PC-3 (cell line): ENCODE results near the gene NTN3. TPM values are rescaled to one million over a fixed set of nuclear protein-coding genes. Genes with fewer than 3 reads are reported as not detected.
"Not testable (repeated sequence)": the region's sequence is repeated elsewhere in the genome, so short reads cannot be mapped to it uniquely, and the experiment has no call there.

Source experiments
- ATAC-seq: fragments of 200-7000 bp; cut with Tn5 transposase; 2 replicates; pipeline ENCODE4 v1.9.1; 2020; ENCODE audit warnings: mild to moderate bottlenecking, moderate library complexity
- BruUV-seq: library from RNA; stranded (reverse); fragments of 400-500 nt; replicated peaks from 2 replicates; lab custom pipeline; 2021; lab: Mats Ljungman, UMichigan
- CTCF ChIA-PET: fragments of 300-600 bp; sonication (Branson Sonifier 250); formaldehyde crosslinking; loops from one replicate; lab custom pipeline; 2022; ENCODE audit warnings: antibody characterized with exemption; lab: Charles Lee
- POLR2A ChIA-PET: fragments of 300-600 bp; sonication (Branson Sonifier 250); formaldehyde crosslinking; loops from one replicate; lab custom pipeline; 2022; ENCODE audit warnings: antibody characterized with exemption; ENCODE audit not compliant: unreplicated experiment; lab: Charles Lee
- DNase-seq: peaks from one replicate; pipeline ENCODE4 v3.0.0-alpha.2; 2015
- H2AFZ ChIP-seq: fragments of 300-600 bp; sonication (generic); 2 replicates; pipeline ENCODE4 v1.6.0; 2016; ENCODE audit warnings: antibody characterized with exemption, low read length
- H3F3A ChIP-seq: fragments of 300-600 bp; sonication (generic); one replicate; pipeline ENCODE4 v1.6.0; 2017; ENCODE audit warnings: antibody characterized with exemption, low read length, control low read depth, mild to moderate bottlenecking; ENCODE audit not compliant: unreplicated experiment
- H3K27ac ChIP-seq: fragments of 300-600 bp; sonication (generic); 2 replicates; pipeline ENCODE4 v1.5.1; 2016; ENCODE audit warnings: mild to moderate bottlenecking, low read length
- H3K27me3 ChIP-seq: fragments of 300-600 bp; sonication (generic); 2 replicates; pipeline ENCODE4 v1.6.1; 2016; ENCODE audit warnings: low read length, mixed read lengths
- H3K36me3 ChIP-seq: fragments of 300-600 bp; sonication (generic); 2 replicates; pipeline ENCODE4 v1.6.1; 2016; ENCODE audit warnings: low read depth, mixed run types, low read length, mixed read lengths
- H3K4me1 ChIP-seq: fragments of 300-600 bp; sonication (generic); 2 replicates; pipeline ENCODE4 v1.5.1; 2016; ENCODE audit warnings: low read length; ENCODE audit not compliant: insufficient read depth
- H3K4me2 ChIP-seq: fragments of 300-600 bp; sonication (generic); 2 replicates; pipeline ENCODE4 v1.6.0; 2016; ENCODE audit warnings: low read length
- H3K4me3 ChIP-seq: fragments of 300-600 bp; sonication (generic); 2 replicates; pipeline ENCODE4 v1.5.1; 2016; ENCODE audit warnings: mild to moderate bottlenecking, low read length, mixed read lengths
- H3K79me2 ChIP-seq: fragments of 300-600 bp; sonication (generic); 2 replicates; pipeline ENCODE4 v1.6.1; 2017; ENCODE audit warnings: low read length, mixed read lengths
- H3K9ac ChIP-seq: fragments of 300-600 bp; sonication (generic); 2 replicates; pipeline ENCODE4 v1.6.0; 2016; ENCODE audit warnings: mild to moderate bottlenecking, low read length
- H3K9me2 ChIP-seq: fragments of 300-600 bp; sonication (generic); replicated peaks from 2 replicates; pipeline ENCODE4 v1.6.1; 2016; ENCODE audit warnings: mixed run types, low read length, mixed read lengths
- H3K9me3 ChIP-seq: fragments of 300-600 bp; sonication (generic); 2 replicates; pipeline ENCODE4 v1.6.1; 2016; ENCODE audit warnings: low read length, mixed read lengths
- H4K20me1 ChIP-seq: fragments of 300-600 bp; sonication (generic); 2 replicates; pipeline ENCODE4 v1.6.1; 2016; ENCODE audit warnings: low read length, mixed read lengths
- CTCF ChIP-seq: fragments of 300-600 bp; sonication (generic); conservative IDR thresholded peaks from 2 replicates; pipeline ENCODE4 v1.5.1; 2017; ENCODE audit warnings: antibody characterized with exemption, low read depth, mild to moderate bottlenecking, low read length
- EZH2 ChIP-seq: fragments of 300-600 bp; sonication (generic); IDR thresholded peaks from one replicate; pipeline ENCODE4 v1.6.1; 2017; ENCODE audit warnings: antibody characterized with exemption, mild to moderate bottlenecking, low read length; ENCODE audit not compliant: unreplicated experiment
- EZH2phosphoT487 ChIP-seq: fragments of 300-600 bp; sonication (generic); IDR thresholded peaks from 2 replicates; pipeline ENCODE4 v1.6.1; 2018; ENCODE audit warnings: mild to moderate bottlenecking, antibody characterized with exemption, low read length, borderline replicate concordance
- intact Hi-C: fragments of 100-400 bp; cut with micrococcal nuclease; formaldehyde crosslinking; loops from 2 replicates; pipeline ENCODE4 v1.9.0; 2023
- total RNA-seq: library from RNA; depleted of rRNA; stranded (reverse); fragments of >200 nt; gene quantifications from 2 replicates; pipeline ENCODE4 v1.2.3, GENCODE V29; 2014

NTN3 gene
- total RNA-seq, 1 experiment from 2014 or later: not detected

GRCh38 chr16:2437032-2437790 is 33.9 kb upstream of the NTN3 start:
- DNase-seq: no peak
- intact Hi-C loops: no loop called here
- BruUV-seq: no TSS peak
- no peak for TF ChIP-seq EZH2
- no peak for TF ChIP-seq CTCF
- H2AFZ ChIP-seq: no peak overlapping the region
- CTCF ChIA-PET: no interaction called here
- no peaks in the 10 kb centered on the region for H3K4me1 ChIP-seq
- no peaks in the 10 kb centered on the region for H3K27me3 ChIP-seq
- no peak overlapping the region for H3K9ac ChIP-seq
- no peaks in the 10 kb centered on the region for H3K9me2 ChIP-seq
- no peak overlapping the region for H3K4me2 ChIP-seq
- no peak for ATAC-seq
- no peak overlapping the region for H3K4me3 ChIP-seq
- H3K27ac ChIP-seq: no peak overlapping the region
- H3F3A ChIP-seq: no peaks in the 10 kb centered on the region
- no peaks in the 10 kb centered on the region for H4K20me1 ChIP-seq
- no peaks in the 10 kb centered on the region for H3K9me3 ChIP-seq
- POLR2A ChIA-PET: no interaction called here
- 0 out of 2 replicates have a peak, but pooled peaks cover 4% of the 10 kb centered on the region for H3K79me2 ChIP-seq
- H3K36me3 ChIP-seq: peaks cover 22% of the 10 kb centered on the region; the same call in 1 of the 2 replicates

GRCh38 chr16:2438121-2438520 is 33.0 kb upstream of the NTN3 start:
- H3K4me1 ChIP-seq: no peaks in the 10 kb centered on the region
- no peaks in the 10 kb centered on the region for H3K9me2 ChIP-seq
- no peaks in the 10 kb centered on the region for H3K79me2 ChIP-seq
- ChIA-PET POLR2A (no interaction called here), CTCF (no interaction called here)
- H3K9me3 ChIP-seq: no peaks in the 10 kb centered on the region
- no peaks in the 10 kb centered on the region for H4K20me1 ChIP-seq
- no peaks in the 10 kb centered on the region for H3K27me3 ChIP-seq
- no peak overlapping the region for H3K4me2 ChIP-seq
- no peaks in the 10 kb centered on the region for H3F3A ChIP-seq
- intact Hi-C loops: no loop called here
- TF ChIP-seq EZH2phosphoT487 (no peak), CTCF (no peak), EZH2 (no peak)
- ATAC-seq (no peak), DNase-seq (no peak)
- H3K9ac ChIP-seq: no peak overlapping the region
- peaks cover 15% of the 10 kb centered on the region; the same call in 1 of the 2 replicates for H3K36me3 ChIP-seq
- H2AFZ ChIP-seq: no peak overlapping the region
- no peak overlapping the region for H3K4me3 ChIP-seq
- no peak overlapping the region for H3K27ac ChIP-seq
- no TSS peak for BruUV-seq

GRCh38 chr16:2439598-2439997 is 31.5 kb upstream of the NTN3 start:
- no peak overlapping the region for H3K4me3 ChIP-seq
- no peak overlapping the region for H3K4me2 ChIP-seq
- no peak overlapping the region for H2AFZ ChIP-seq
- ChIA-PET POLR2A (no interaction called here), CTCF (no interaction called here)
- DNase-seq: no peak
- no peaks in the 10 kb centered on the region for H3K79me2 ChIP-seq
- H4K20me1 ChIP-seq: no peaks in the 10 kb centered on the region
- no peak for ATAC-seq
- H3F3A ChIP-seq: no peaks in the 10 kb centered on the region
- H3K27ac ChIP-seq: no peak overlapping the region
- intact Hi-C loops: no loop called here
- BruUV-seq: no TSS peak
- H3K27me3 ChIP-seq: no peaks in the 10 kb centered on the region
- H3K9me2 ChIP-seq: no peaks in the 10 kb centered on the region
- no peak overlapping the region for H3K9ac ChIP-seq
- TF ChIP-seq CTCF (no peak), EZH2 (no peak), EZH2phosphoT487 (no peak)
- H3K36me3 ChIP-seq: peaks cover 15% of the 10 kb centered on the region; the same call in 1 of the 2 replicates
- no peaks in the 10 kb centered on the region for H3K9me3 ChIP-seq
- no peaks in the 10 kb centered on the region for H3K4me1 ChIP-seq

GRCh38 chr16:2441143-2441804 is 29.8 kb upstream of the NTN3 start:
- H3K79me2 ChIP-seq, POLR2A ChIA-PET, BruUV-seq, H3K4me3 ChIP-seq, H3K9me2 ChIP-seq, CTCF ChIA-PET, H3K9ac ChIP-seq, H3K4me2 ChIP-seq, DNase-seq, H4K20me1 ChIP-seq, H3F3A ChIP-seq, intact Hi-C loops, H3K4me1 ChIP-seq, H3K27ac ChIP-seq, H2AFZ ChIP-seq, H3K27me3 ChIP-seq, H3K9me3 ChIP-seq, ATAC-seq: not testable (repeated sequence)
- H3K36me3 ChIP-seq: peaks cover 13% of the 10 kb centered on the region
